IPS-15b (cell line): ENCODE data around the gene THRAP3.
"Not testable (repeated sequence)": the region's sequence is repeated elsewhere in the genome, so short reads cannot be mapped to it uniquely, and the experiment has no call there.

ENCODE experiments used
- H3K27me3 ChIP-seq: one replicate; pipeline ENCODE4 v1.6.1; 2013; ENCODE audit warnings: low read length; ENCODE audit not compliant: control insufficient read depth, insufficient read depth
- H3K36me3 ChIP-seq: one replicate; pipeline ENCODE4 v1.6.1; 2013; ENCODE audit warnings: low read length; ENCODE audit not compliant: control insufficient read depth, insufficient read depth
- H3K4me1 ChIP-seq: one replicate; pipeline ENCODE4 v1.6.1; 2013; ENCODE audit warnings: mild to moderate bottlenecking, low read length; ENCODE audit not compliant: control insufficient read depth, insufficient read depth
- H3K4me3 ChIP-seq: one replicate; pipeline ENCODE4 v1.5.1; 2013; ENCODE audit warnings: low read depth, low read length
- H3K9ac ChIP-seq: one replicate; pipeline ENCODE4 v1.6.1; 2013; ENCODE audit warnings: low read depth, mild to moderate bottlenecking, low read length
- H3K9me3 ChIP-seq: one replicate; pipeline ENCODE4 v1.6.1; 2013; ENCODE audit warnings: mild to moderate bottlenecking, low read length; ENCODE audit not compliant: control insufficient read depth, insufficient read depth

Gene THRAP3

DNA sequence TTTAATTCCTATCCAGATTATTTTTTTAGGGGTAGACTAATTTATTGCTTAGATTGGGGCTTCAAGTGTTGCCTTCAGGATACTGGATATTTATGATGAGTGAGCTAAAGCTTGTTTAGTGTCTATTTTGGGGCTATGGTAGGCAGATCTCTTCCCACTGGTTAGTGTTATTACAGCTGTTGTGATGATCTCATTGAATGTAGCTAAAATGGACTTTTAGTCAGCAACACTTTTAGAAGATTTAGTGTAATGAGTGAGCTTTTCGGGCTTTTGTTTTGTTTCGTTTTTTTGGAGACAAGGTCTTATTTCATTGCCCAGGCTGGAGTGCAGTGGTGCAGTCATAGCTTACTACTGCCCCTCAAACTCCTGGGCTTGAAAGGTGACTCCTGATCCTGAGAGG is 14.2 kb downstream of the THRAP3 start:
- no peaks in the 10 kb centered on the region for H3K9me3 ChIP-seq
- peaks cover 2% of the 10 kb centered on the region for H3K4me1 ChIP-seq
- H3K4me3 ChIP-seq, result no peak overlapping the region
- no peaks in the 10 kb centered on the region for H3K27me3 ChIP-seq
- peaks cover 7% of the 10 kb centered on the region for H3K36me3 ChIP-seq
- H3K9ac ChIP-seq, result no peak overlapping the region

- Histone ChIP-seq H3K9ac (no peak overlapping the region), H3K4me1 (peaks cover 2% of the 10 kb centered on the region), H3K4me3 (no peak overlapping the region), H3K27me3 (no peaks in the 10 kb centered on the region), H3K36me3 (peaks cover 7% of the 10 kb centered on the region), H3K9me3 (no peaks in the 10 kb centered on the region)
Measured at GRCh38 chr1:36239941-36240637, 15.8 kb downstream of the THRAP3 start.

DNA sequence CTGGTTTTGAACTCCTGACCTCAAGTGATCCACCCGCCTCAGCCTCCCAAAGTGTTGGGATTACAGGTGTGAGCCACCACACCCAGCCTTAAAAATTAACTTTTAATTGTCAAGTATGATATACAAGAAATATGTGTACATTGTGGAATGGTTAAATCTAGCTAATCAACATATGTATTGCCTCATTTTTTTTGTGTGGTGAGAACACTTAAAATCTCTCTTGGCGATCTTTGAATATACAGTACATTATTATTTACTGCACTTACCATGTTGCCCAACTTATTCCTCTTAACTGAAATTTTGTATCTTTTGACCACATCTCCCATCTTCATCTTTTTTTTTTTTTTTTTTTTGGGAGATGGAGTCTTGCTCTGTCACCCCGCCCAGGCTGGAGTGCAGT is 23.3 kb downstream of the THRAP3 start:
- Histone ChIP-seq H3K9me3 (no peaks in the 10 kb centered on the region), H3K4me3 (no peak overlapping the region), H3K27me3 (no peaks in the 10 kb centered on the region), H3K9ac (no peak overlapping the region), H3K36me3 (no peaks in the 10 kb centered on the region), H3K4me1 (no peaks in the 10 kb centered on the region)

- H3K4me1 ChIP-seq, result no peaks in the 10 kb centered on the region
- no peaks in the 10 kb centered on the region for H3K27me3 ChIP-seq
- H3K36me3 ChIP-seq, result no peaks in the 10 kb centered on the region
- no peak overlapping the region for H3K9ac ChIP-seq
- no peaks in the 10 kb centered on the region for H3K9me3 ChIP-seq
- H3K4me3 ChIP-seq, result no peak overlapping the region
Measured at GRCh38 chr1:36248250-36248894, 24.1 kb downstream of the THRAP3 start.

DNA sequence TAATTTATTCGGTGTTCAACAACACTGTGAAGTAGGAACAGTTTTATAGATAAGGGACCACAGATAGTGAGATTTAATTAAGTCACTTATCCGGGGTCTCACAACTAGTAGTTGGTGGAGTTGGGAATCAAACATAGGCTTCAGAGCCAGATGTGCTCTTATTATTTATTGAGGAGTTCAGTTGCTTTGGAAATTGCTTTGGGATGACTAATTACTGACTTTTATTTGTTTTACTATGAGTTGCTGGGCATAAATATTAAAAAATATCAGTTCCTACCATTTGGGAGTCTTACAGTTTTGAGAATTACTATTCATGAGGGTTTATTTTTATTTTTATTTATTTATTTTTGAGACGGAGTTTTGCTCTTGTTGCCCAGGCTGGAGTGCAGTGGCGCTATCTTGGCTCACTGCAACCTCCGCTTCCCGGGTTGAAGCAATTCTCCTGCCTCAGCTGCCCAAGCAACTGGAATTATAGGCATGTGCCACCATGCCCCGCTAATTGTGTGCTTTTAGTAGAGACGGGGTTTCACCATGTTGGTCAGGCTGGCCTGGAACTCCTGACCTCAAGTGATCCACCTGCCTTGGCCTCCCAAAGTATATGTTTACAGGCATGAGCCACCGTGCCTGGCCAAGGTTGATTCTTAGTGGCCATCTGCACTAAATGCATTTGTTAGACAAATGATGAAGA is 27.7 kb downstream of the THRAP3 start:
- H3K36me3 ChIP-seq, result no peaks in the 10 kb centered on the region
- no peaks in the 10 kb centered on the region for H3K4me1 ChIP-seq
- no peaks in the 10 kb centered on the region for H3K9me3 ChIP-seq
- no peak overlapping the region for H3K4me3 ChIP-seq
- no peaks in the 10 kb centered on the region for H3K27me3 ChIP-seq
- no peak overlapping the region for H3K9ac ChIP-seq

DNA sequence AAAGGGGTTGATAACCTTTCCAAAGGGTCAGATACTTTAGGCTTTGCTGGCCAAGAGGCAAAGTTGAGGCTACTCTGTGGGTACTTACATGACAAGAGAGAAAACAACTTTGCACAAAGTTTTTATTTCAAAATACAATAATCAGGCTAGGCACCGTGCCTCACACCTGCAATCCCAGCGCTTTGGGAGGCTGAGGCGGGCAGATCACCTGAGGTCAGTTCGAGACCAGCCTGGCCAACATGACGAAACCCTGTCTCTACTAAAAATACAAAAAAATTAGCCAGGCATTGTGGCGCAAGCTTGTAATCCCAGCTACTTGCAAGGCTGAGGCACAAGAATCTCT is 28.2 kb downstream of the THRAP3 start:
- not testable (repeated sequence) for H3K36me3 ChIP-seq, H3K4me3 ChIP-seq, H3K9ac ChIP-seq, H3K4me1 ChIP-seq, H3K27me3 ChIP-seq, H3K9me3 ChIP-seq

- Histone ChIP-seq H3K9ac (no peak overlapping the region), H3K4me3 (no peak overlapping the region), H3K36me3 (no peaks in the 10 kb centered on the region), H3K9me3 (no peaks in the 10 kb centered on the region), H3K4me1 (peaks cover 4% of the 10 kb centered on the region), H3K27me3 (no peaks in the 10 kb centered on the region)
Measured at GRCh38 chr1:36253161-36253862, 29.1 kb downstream of the THRAP3 start.

DNA sequence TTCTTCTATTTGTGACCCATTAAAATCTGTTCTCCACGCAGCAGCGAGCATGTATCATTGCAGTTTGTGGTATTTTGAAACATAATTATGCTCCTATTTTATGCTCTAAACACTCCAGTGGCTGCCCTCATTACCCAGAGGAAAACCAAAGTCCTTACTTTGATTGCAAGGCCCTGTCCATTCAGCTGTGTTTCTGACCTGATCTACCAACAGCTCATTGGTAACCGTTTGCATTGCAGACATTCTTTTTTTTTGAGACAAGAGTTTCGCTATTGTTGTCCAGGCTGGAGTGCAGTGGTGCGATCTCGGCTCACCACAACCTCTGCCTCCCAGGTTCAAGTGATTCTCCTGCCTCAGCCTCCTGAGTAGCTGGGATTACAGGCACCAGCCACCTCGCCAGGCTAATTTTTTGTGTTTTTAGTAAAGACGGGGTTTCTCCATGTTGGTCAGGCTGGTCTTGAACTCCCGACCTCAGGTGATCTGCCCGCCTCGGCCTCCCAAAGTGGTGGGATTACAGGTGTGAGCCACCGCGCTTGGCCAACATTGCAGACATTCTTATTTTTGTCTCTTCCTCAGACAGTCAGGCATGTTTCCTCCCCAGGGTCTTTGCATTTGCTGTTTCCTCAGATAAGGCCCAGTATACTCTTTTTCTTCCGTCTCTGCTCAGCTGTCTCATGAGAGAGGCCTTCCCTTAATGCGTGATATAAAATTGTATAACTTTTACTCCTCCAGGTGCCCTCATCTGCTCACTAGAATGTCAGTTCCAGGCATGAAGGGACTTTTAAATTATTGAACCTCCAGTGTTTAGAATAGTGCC is 32.5 kb downstream of the THRAP3 start:
- no peaks in the 10 kb centered on the region for H3K9me3 ChIP-seq
- H3K4me3 ChIP-seq, result no peak overlapping the region
- no peaks in the 10 kb centered on the region for H3K27me3 ChIP-seq
- peaks cover 4% of the 10 kb centered on the region for H3K4me1 ChIP-seq
- H3K9ac ChIP-seq, result no peak overlapping the region
- peaks cover 8% of the 10 kb centered on the region for H3K36me3 ChIP-seq

GRCh38 chr1:36257375-36257767 is 33.1 kb downstream of the THRAP3 start:
- H3K4me1 ChIP-seq, result peaks cover 4% of the 10 kb centered on the region

GRCh38 chr1:36258960-36259344 is 34.7 kb downstream of the THRAP3 start:
- Histone ChIP-seq H3K27me3 (no peaks in the 10 kb centered on the region), H3K9ac (no peak overlapping the region), H3K9me3 (no peaks in the 10 kb centered on the region), H3K36me3 (peaks cover 8% of the 10 kb centered on the region), H3K4me3 (no peak overlapping the region), H3K4me1 (peaks cover 4% of the 10 kb centered on the region)

More at GRCh38 chr1:36257375-36257767, 33.1 kb downstream of the THRAP3 start:
- H3K9ac ChIP-seq, result no peak overlapping the region
- no peaks in the 10 kb centered on the region for H3K27me3 ChIP-seq
- H3K4me3 ChIP-seq, result no peak overlapping the region
- H3K9me3 ChIP-seq, result no peaks in the 10 kb centered on the region
- H3K36me3 ChIP-seq, result peaks cover 8% of the 10 kb centered on the region

- H3K36me3 ChIP-seq, result peaks cover 5% of the 10 kb centered on the region
Measured at GRCh38 chr1:36268981-36269380, 44.7 kb downstream of the THRAP3 start.

More at GRCh38 chr1:36268981-36269380, 44.7 kb downstream of the THRAP3 start:
- no peaks in the 10 kb centered on the region for H3K27me3 ChIP-seq
- no peaks in the 10 kb centered on the region for H3K4me1 ChIP-seq
- H3K9ac ChIP-seq, result no peak overlapping the region
- no peaks in the 10 kb centered on the region for H3K9me3 ChIP-seq
- no peak overlapping the region for H3K4me3 ChIP-seq
